ENCODE measurements around the gene DMRT3.
"Not testable (repeated sequence)": the region's sequence is repeated elsewhere in the genome, so short reads cannot be mapped to it uniquely, and the experiment has no call there.

The DMRT3 gene

GRCh38 chr9:998299-999110 lies 22.1 kb downstream of the DMRT3 start:
- DNase-seq (ENCODE audit: low spot score): not testable (repeated sequence)

GRCh38 chr9:1001838-1002237 lies 25.4 kb downstream of the DMRT3 start:
- no peak for DNase-seq (ENCODE audit: low spot score)

GRCh38 chr9:1002678-1003077 lies 26.2 kb downstream of the DMRT3 start:
- DNase-seq (ENCODE audit: low spot score): no peak

GRCh38 chr9:1005043-1005667 lies 28.7 kb downstream of the DMRT3 start:
- peak; percentile 51 for DNase-seq (ENCODE audit: low spot score)

GRCh38 chr9:1007312-1007711 lies 30.9 kb downstream of the DMRT3 start:
- no peak for DNase-seq (ENCODE audit: low spot score)

- no peak for DNase-seq (ENCODE audit: low spot score)
Measured at GRCh38 chr9:1008216-1008615, 31.8 kb downstream of the DMRT3 start.

- peak; percentile 76 for DNase-seq (ENCODE audit: low spot score)
Measured at GRCh38 chr9:1009101-1009707, 32.7 kb downstream of the DMRT3 start.

GRCh38 chr9:1013021-1013420 lies 36.6 kb downstream of the DMRT3 start:
- DNase-seq (ENCODE audit: low spot score): no peak

- no peak for DNase-seq (ENCODE audit: low spot score)
Measured at GRCh38 chr9:1014225-1014624, 37.8 kb downstream of the DMRT3 start.

GRCh38 chr9:1014640-1015039 lies 38.2 kb downstream of the DMRT3 start:
- no peak for DNase-seq (ENCODE audit: low spot score)

GRCh38 chr9:1018121-1018520 lies 41.7 kb downstream of the DMRT3 start:
- DNase-seq (ENCODE audit: low spot score): peak; percentile 65

GRCh38 chr9:1024112-1024511 lies 47.7 kb downstream of the DMRT3 start:
- DNase-seq (ENCODE audit: low spot score): no peak

GRCh38 chr9:1025131-1025530 lies 48.7 kb downstream of the DMRT3 start:
- DNase-seq (ENCODE audit: low spot score): peak; percentile 33

- DNase-seq (ENCODE audit: low spot score): no peak
Measured at GRCh38 chr9:1026219-1026618, 49.8 kb downstream of the DMRT3 start.

GRCh38 chr9:1028501-1029190 lies 52.2 kb downstream of the DMRT3 start:
- DNase-seq (ENCODE audit: low spot score): no peak

GRCh38 chr9:1031951-1032601 lies 55.6 kb downstream of the DMRT3 start:
- DNase-seq (ENCODE audit: low spot score): no peak

- DNase-seq (ENCODE audit: low spot score): no peak
Measured at GRCh38 chr9:1034271-1034670, 57.8 kb downstream of the DMRT3 start.

GRCh38 chr9:1039589-1039988 lies 63.1 kb downstream of the DMRT3 start:
- DNase-seq (ENCODE audit: low spot score): no peak

Measured in iPS-NIHi11 (cell line).